VCaP (cell line): ENCODE measurements around the gene NEUROG2.
"Not testable (repeated sequence)": the region's sequence is repeated elsewhere in the genome, so short reads cannot be mapped to it uniquely, and the experiment has no call there.

Experiments
- H3K27ac ChIP-seq: fragments of 450-650 bp; 2 replicates; pipeline ENCODE4 v1.5.1; 2017
- TF ChIP-seq, protein P1 (sequence below): fragments of 450-650 bp; conservative IDR thresholded peaks from 2 replicates; pipeline ENCODE4 v1.5.1; 2017; ENCODE audit warnings: mild to moderate bottlenecking, moderate library complexity

The NEUROG2 gene

GRCh38 chr4:112516066-112516470, at the start of gene NEUROG2:
TSS of gene NEUROG2 (minus strand) at chr4:112516180. CDS start at chr4:112515475, 705 bp downstream.
- no peak within 1 kb of the TSS for H3K27ac ChIP-seq
- TF ChIP-seq, protein P1, sequence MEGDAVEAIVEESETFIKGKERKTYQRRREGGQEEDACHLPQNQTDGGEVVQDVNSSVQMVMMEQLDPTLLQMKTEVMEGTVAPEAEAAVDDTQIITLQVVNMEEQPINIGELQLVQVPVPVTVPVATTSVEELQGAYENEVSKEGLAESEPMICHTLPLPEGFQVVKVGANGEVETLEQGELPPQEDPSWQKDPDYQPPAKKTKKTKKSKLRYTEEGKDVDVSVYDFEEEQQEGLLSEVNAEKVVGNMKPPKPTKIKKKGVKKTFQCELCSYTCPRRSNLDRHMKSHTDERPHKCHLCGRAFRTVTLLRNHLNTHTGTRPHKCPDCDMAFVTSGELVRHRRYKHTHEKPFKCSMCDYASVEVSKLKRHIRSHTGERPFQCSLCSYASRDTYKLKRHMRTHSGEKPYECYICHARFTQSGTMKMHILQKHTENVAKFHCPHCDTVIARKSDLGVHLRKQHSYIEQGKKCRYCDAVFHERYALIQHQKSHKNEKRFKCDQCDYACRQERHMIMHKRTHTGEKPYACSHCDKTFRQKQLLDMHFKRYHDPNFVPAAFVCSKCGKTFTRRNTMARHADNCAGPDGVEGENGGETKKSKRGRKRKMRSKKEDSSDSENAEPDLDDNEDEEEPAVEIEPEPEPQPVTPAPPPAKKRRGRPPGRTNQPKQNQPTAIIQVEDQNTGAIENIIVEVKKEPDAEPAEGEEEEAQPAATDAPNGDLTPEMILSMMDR: no peak

DNA sequence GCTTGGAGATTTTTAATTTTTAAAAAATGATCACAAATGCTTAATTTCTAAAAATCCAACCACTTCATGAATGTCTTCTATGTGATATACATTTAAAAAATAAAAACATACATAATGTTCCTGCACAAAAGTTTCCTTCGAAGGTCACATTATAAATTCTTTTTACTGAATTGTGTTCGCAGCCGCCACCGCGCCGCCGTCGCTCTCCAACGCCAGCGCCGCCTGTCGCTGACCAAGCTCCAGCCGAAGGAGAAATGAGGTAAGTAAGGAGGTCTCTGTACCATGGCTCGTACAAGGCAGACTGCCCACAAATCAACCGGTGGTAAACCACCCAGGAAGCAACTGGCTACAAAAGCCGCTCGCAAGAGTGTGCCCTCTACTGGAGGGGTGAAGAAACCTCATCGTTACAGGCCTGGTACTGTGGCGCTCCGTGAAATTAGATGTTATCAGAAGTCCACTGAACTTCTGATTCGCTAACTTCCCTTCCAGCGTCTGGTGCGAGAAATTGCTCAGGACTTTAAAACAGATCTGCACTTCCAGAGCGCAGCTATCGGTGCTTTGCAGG, 48.8 kb upstream of the NEUROG2 start:
- TF ChIP-seq, protein P1: no peak
- no peak overlapping the region for H3K27ac ChIP-seq

DNA sequence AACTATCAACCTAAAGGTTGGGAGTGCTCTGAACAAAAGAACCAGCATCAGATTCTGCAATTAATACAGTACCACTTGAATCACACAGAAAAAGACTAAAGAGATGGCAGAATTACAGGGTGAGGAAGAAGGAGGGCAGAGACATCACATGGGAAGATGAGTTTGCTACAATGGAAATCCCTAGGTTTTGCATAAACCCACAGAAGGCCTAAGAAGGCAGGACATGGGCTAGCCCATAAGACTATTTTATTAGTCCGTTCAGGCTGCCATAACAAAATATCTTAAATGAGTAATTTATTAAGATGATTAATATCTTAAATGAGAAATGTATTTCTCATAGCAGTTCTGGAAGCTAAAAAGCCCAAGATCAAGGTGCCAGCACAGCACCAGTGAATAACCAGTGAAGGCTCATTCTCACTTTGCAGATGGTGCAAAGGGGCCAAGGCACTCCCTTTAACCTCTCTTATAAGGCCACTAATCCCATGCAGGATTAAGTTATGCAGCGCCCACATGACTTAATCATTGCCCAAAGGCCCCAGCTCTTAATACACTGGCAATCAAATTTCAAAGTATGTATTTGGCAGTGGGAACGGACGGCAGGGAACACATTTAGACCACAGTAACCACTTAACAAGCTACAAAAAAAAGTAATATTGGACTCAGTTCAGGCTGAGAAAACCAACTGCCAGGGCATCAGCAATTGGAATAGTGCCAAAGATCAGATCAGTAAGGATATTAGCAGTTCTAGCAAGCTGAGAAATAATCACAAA, 47.6 kb upstream of the NEUROG2 start:
- TF ChIP-seq, protein P1: no peak
- H3K27ac ChIP-seq: no peak overlapping the region

DNA sequence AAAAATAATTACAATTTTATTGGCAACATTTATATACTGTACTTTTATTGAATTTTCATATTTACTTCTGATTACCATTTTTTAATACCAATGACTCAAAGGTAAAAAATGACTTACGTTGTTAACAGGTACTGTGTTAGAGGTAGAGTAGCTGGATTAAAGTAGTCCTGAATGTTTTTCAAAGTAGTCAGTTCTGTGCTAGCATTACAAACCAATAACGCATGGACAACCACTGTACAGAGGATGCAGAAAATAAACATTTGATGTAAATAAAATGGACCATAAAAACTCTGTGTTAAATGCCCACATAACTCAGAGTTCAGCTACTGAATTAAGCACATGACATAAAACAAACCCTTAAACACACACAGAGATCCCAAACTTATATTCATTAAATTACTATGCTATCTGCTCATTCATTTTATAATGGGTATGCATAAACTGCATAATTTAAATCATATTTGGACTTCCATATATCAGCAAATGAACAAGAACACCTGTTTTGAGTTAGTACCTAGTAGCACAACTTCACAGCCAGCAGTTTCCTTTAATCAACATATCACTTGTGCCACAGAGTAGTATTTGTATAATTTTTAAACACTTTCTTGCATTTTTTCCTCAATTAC, 46.4 kb upstream of the NEUROG2 start:
- TF ChIP-seq, protein P1: no peak
- H3K27ac ChIP-seq: no peak overlapping the region

- no peak overlapping the region for H3K27ac ChIP-seq
- TF ChIP-seq, protein P1: no peak
These were observed 44.1 kb upstream of the NEUROG2 start for GRCh38 chr4:112560084-112560483.

DNA sequence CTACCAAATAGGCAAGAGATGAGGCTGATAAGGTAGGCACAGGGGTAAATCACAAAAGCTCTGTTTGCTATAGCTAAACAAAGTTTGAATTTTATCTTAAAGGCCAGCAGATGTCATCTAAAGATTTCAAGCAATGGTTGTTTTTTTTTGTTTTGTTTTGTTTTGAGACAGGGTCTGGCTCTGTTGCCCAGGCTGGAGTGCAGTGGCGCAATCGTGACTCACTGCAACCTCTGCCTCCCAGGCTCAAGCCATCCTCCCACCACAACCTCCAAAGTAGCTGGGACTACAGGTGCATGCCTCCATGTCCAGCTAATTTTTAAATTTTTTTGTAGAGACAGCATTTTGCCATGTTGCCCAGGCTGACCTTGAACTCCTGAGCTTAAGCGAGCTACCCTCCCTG, 43.1 kb upstream of the NEUROG2 start:
- no peak overlapping the region for H3K27ac ChIP-seq
- TF ChIP-seq, protein P1: no peak

- H3K27ac ChIP-seq: no peak overlapping the region
- TF ChIP-seq, protein P1: no peak
These were observed 41.9 kb upstream of the NEUROG2 start for GRCh38 chr4:112557676-112558411.

DNA sequence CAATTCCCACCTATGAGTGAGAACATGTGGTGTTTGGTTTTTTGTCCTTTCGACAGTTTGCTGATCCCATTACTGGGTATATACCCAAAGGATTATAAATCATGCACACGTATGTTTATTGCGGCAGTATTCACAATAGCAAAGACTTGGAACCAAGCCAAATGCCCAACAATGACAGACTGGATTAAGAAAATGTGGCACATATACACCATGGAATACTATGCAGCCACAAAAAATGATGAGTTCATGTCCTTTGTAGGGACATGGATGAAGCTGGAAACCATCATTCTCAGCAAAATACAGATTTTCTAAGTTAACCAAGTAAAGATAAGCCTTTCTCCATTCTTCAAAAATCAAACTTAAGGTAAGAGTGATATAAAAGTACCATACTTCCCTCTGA, 38.3 kb upstream of the NEUROG2 start:
- H3K27ac ChIP-seq: not testable (repeated sequence)
